ENCODE data around the gene RASGEF1C. TPM values are rescaled to one million over a fixed set of nuclear protein-coding genes. Genes with fewer than 3 reads are reported as not detected.

Gene RASGEF1C
- total RNA-seq, 1 experiment from 2014 or later, result 0.29 TPM

DNA sequence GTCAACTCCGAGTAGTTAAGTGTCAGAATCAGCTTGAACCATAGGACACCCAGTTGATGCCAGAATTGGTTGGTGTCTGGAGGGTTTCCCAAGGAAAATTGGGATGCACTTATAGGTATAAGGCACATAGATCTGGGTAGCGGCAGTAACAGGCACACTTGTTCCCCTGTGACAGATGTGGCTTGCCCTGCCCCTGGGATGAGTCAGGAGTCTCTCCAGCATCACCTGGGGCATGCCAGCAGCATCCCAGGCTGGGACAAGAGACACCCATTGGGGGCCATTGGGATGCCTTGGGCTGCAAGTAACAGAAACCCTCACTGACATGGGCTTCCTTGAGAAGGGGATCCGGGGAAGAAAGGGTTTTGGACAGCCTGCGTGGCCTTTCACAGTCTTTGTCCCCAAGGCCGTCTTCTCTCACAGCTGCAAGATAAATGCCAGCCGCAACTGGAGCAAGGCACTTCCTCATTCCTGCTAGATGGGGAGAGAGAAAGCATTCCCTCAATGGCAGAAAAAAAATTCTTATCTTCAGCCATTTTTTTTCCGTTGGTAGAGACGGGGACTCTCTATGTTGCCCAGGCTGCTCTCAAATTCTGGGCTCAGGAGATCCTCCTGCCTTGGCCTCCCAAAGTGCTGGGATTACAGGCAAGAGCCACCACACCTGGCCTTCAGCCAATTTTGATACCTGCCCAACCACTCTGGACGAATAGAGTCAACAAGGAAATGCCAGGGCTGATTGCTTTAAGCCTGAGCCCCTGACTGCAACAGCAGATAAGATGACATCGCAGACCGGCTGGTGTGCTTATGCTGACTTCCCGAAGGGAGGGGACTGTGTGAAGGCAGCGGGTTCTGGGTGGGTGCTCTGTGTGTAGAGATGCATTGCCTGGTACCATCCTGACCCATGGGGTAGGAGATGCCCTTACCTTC lies 124.1 kb downstream of the RASGEF1C start:
- no peaks in the 10 kb centered on the region for H3K4me1 ChIP-seq (ENCODE audit: insufficient read depth, low read length)
- BruUV-seq (replicated peaks), result no TSS peak
- H3K9ac ChIP-seq (ENCODE audit: low read length), result no peak overlapping the region
- no peaks in the 10 kb centered on the region; the same call in 1 of the 2 replicates for H3K27me3 ChIP-seq (ENCODE audit: low read length)
- H3K9me2 ChIP-seq (replicated peaks; ENCODE audit: low read length), result no peaks in the 10 kb centered on the region
- no peak overlapping the region for H3K4me3 ChIP-seq (ENCODE audit: low read length)
- no peak overlapping the region for H3K27ac ChIP-seq (ENCODE audit: low read length)
- ATAC-seq (no peak), DNase-seq (peak; percentile 33)
- H4K20me1 ChIP-seq (ENCODE audit: low read length), result no peaks in the 10 kb centered on the region
- H3K79me2 ChIP-seq (ENCODE audit: low read length), result no peaks in the 10 kb centered on the region
- H3K4me2 ChIP-seq (ENCODE audit: low read length), result no peak overlapping the region
- ChIA-PET CTCF (no interaction called here), POLR2A (ENCODE audit: unreplicated experiment) (no interaction called here)
- no peaks in the 10 kb centered on the region for H3K36me3 ChIP-seq (ENCODE audit: low read depth, low read length)
- H3F3A ChIP-seq (ENCODE audit: low read length, unreplicated experiment), result no peaks in the 10 kb centered on the region
- TF ChIP-seq, protein P1, sequence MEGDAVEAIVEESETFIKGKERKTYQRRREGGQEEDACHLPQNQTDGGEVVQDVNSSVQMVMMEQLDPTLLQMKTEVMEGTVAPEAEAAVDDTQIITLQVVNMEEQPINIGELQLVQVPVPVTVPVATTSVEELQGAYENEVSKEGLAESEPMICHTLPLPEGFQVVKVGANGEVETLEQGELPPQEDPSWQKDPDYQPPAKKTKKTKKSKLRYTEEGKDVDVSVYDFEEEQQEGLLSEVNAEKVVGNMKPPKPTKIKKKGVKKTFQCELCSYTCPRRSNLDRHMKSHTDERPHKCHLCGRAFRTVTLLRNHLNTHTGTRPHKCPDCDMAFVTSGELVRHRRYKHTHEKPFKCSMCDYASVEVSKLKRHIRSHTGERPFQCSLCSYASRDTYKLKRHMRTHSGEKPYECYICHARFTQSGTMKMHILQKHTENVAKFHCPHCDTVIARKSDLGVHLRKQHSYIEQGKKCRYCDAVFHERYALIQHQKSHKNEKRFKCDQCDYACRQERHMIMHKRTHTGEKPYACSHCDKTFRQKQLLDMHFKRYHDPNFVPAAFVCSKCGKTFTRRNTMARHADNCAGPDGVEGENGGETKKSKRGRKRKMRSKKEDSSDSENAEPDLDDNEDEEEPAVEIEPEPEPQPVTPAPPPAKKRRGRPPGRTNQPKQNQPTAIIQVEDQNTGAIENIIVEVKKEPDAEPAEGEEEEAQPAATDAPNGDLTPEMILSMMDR (conservative IDR thresholded peaks at IDR 0.05; ENCODE audit: low read depth, low read length), result no peak
- TF ChIP-seq EZH2 (IDR thresholded peaks at IDR 0.05; ENCODE audit: low read length, unreplicated experiment), result no peak
- no peak for TF ChIP-seq EZH2phosphoT487 (IDR thresholded peaks at IDR 0.05; ENCODE audit: borderline replicate concordance, low read length)
- no peaks in the 10 kb centered on the region for H3K9me3 ChIP-seq (ENCODE audit: low read length)
- intact Hi-C loops (cut with micrococcal nuclease), result no loop called here
- no peak overlapping the region for H2AFZ ChIP-seq (ENCODE audit: low read length)

DNA sequence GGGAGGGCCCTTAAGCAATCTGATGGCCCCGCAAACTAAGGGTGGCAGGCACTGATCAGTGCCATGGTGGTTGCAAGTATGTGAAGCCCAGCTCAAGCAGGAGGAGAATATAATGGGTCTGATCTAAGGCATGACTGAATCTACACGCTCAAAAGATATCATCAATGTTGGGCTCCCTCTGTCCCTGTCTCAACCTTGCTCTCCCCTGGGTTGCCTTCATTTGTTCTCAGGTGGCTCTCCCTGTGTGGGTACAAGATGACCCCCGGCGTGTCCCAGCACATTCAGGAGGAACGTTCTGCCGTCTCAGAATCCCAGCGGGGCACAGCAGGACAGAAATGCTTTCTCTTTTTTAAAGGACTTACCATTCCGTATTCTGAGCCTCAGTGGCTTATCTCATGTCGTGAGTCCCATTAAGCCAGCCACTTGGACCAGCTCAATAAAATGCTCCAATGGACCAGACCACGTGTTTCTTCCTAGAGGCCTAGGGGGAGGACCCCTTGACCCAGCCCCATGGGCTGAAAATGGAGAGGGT lies 125.4 kb downstream of the RASGEF1C start:
- Histone ChIP-seq H3K27ac (ENCODE audit: low read length) (no peak overlapping the region), H4K20me1 (ENCODE audit: low read length) (no peaks in the 10 kb centered on the region), H3K9me3 (ENCODE audit: low read length) (no peaks in the 10 kb centered on the region), H3F3A (ENCODE audit: low read length, unreplicated experiment) (no peaks in the 10 kb centered on the region), H2AFZ (ENCODE audit: low read length) (no peak overlapping the region), H3K4me3 (ENCODE audit: low read length) (no peak overlapping the region), H3K9me2 (replicated peaks; ENCODE audit: low read length) (no peaks in the 10 kb centered on the region), H3K9ac (ENCODE audit: low read length) (no peak overlapping the region), H3K27me3 (ENCODE audit: low read length) (no peaks in the 10 kb centered on the region; the same call in 1 of the 2 replicates), H3K79me2 (ENCODE audit: low read length) (no peaks in the 10 kb centered on the region), H3K4me1 (ENCODE audit: insufficient read depth, low read length) (no peaks in the 10 kb centered on the region), H3K36me3 (ENCODE audit: low read depth, low read length) (no peaks in the 10 kb centered on the region), H3K4me2 (ENCODE audit: low read length) (no peak overlapping the region)
- BruUV-seq (replicated peaks), result no TSS peak
- TF ChIP-seq EZH2phosphoT487 (IDR thresholded peaks at IDR 0.05; ENCODE audit: borderline replicate concordance, low read length), result no peak
- TF ChIP-seq, protein P1 (conservative IDR thresholded peaks at IDR 0.05; ENCODE audit: low read depth, low read length), result no peak
- TF ChIP-seq EZH2 (IDR thresholded peaks at IDR 0.05; ENCODE audit: low read length, unreplicated experiment), result no peak
- intact Hi-C loops (cut with micrococcal nuclease), result no loop called here
- CTCF ChIA-PET, result no interaction called here
- DNase-seq (no peak), ATAC-seq (no peak)
- POLR2A ChIA-PET (ENCODE audit: unreplicated experiment), result no interaction called here

Data from PC-3 (cell line).